Measurements from ENCODE around the gene ARHGEF18.

Gene ARHGEF18

GRCh38 chr19:7370546-7370945, 21.8 kb downstream of the ARHGEF18 start:
- Histone ChIP-seq H3K4me3 (no peak overlapping the region), H3K9me3 (no peaks in the 10 kb centered on the region), H3K27ac (no peak overlapping the region), H3K4me1 (peaks cover 0 to 5% (median 0%) of the 10 kb centered on the region in 4 donors), H3K27me3 (no peaks in the 10 kb centered on the region), H3K36me3 (no peaks in the 10 kb centered on the region)
- intact Hi-C loops (cut with DNase I; ENCODE audit: low total_unique reads), result no loop called here
- no peak for DNase-seq
- TF ChIP-seq CTCF (IDR thresholded peaks at IDR 0.05), result no peak

- TF ChIP-seq CTCF (IDR thresholded peaks at IDR 0.05), result no peak
- H3K27me3 ChIP-seq, result no peaks in the 10 kb centered on the region
- H3K9me3 ChIP-seq, result no peaks in the 10 kb centered on the region
- H3K36me3 ChIP-seq, result no peaks in the 10 kb centered on the region
- no peak overlapping the region for H3K27ac ChIP-seq
- H3K4me1 ChIP-seq, result peaks cover 0 to 5% (median 0%) of the 10 kb centered on the region in 4 donors
- intact Hi-C loops (cut with DNase I; ENCODE audit: low total_unique reads), result no loop called here
- DNase-seq, result no peak
- no peak overlapping the region for H3K4me3 ChIP-seq
These were observed 22.3 kb downstream of the ARHGEF18 start for GRCh38 chr19:7371001-7371400.

GRCh38 chr19:7372810-7373209, 24.1 kb downstream of the ARHGEF18 start:
- intact Hi-C loops (cut with DNase I; ENCODE audit: low total_unique reads), result no loop called here
- TF ChIP-seq CTCF (IDR thresholded peaks at IDR 0.05), result no peak
- Histone ChIP-seq H3K27ac (no peak overlapping the region), H3K27me3 (no peaks in the 10 kb centered on the region), H3K9me3 (no peaks in the 10 kb centered on the region), H3K4me3 (no peak overlapping the region), H3K36me3 (no peaks in the 10 kb centered on the region), H3K4me1 (peaks cover 0 to 5% (median 0%) of the 10 kb centered on the region in 4 donors)
- no peak for DNase-seq

- Histone ChIP-seq H3K27me3 (no peaks in the 10 kb centered on the region), H3K36me3 (no peaks in the 10 kb centered on the region), H3K4me3 (no peak overlapping the region), H3K4me1 (peaks cover 0 to 5% (median 0%) of the 10 kb centered on the region in 4 donors), H3K9me3 (no peaks in the 10 kb centered on the region), H3K27ac (no peak overlapping the region)
- intact Hi-C loops (cut with DNase I; ENCODE audit: low total_unique reads), result no loop called here
- TF ChIP-seq CTCF (IDR thresholded peaks at IDR 0.05), result no peak
- DNase-seq, result no peak
These were observed 25.1 kb downstream of the ARHGEF18 start for GRCh38 chr19:7373862-7374261.

GRCh38 chr19:7376151-7376852, 27.6 kb downstream of the ARHGEF18 start:
- no peaks in the 10 kb centered on the region for H3K4me1 ChIP-seq
- no peaks in the 10 kb centered on the region for H3K36me3 ChIP-seq
- no peak overlapping the region for H3K27ac ChIP-seq
- H3K4me3 ChIP-seq, result no peak overlapping the region
- no peaks in the 10 kb centered on the region for H3K9me3 ChIP-seq
- no peaks in the 10 kb centered on the region for H3K27me3 ChIP-seq
- no peak for TF ChIP-seq CTCF (IDR thresholded peaks at IDR 0.05)
- intact Hi-C loops (cut with DNase I; ENCODE audit: low total_unique reads), result no loop called here
- no peak for DNase-seq
